PFSK-1 (cell line): ENCODE measurements around the gene CLEC11A.

Source experiments
- POLR2AphosphoS5 ChIP-seq: IDR thresholded peaks from 2 replicates; pipeline ENCODE4 v1.6.1; 2012; ENCODE audit warnings: low read depth, mild to moderate bottlenecking, control low read depth, low read length, moderate library complexity
- REST ChIP-seq, 2 experiments: IDR thresholded peaks; 2 replicates each; pipeline versions ENCODE4 v1.6.1 to v1.8.0; 2011 to 2012; ENCODE audit warnings: low read depth in 2 of 2, low read length in 2 of 2, control low read depth in 1 of 2, inconsistent platforms in 1 of 2, mild to moderate bottlenecking in 1 of 2, moderate library complexity in 1 of 2; ENCODE audit not compliant: insufficient read depth in 1 of 2
- SIN3A ChIP-seq: IDR thresholded peaks from 2 replicates; pipeline ENCODE4 v1.6.1; 2012; ENCODE audit warnings: mild to moderate bottlenecking, low read length, moderate library complexity, borderline replicate concordance; ENCODE audit not compliant: insufficient read depth
- TAF1 ChIP-seq: IDR thresholded peaks from 2 replicates; pipeline ENCODE4 v1.6.1; 2012; ENCODE audit warnings: low read length, control low read depth, borderline replicate concordance; ENCODE audit not compliant: insufficient read depth

- TF ChIP-seq POLR2AphosphoS5 (no peak), TAF1 (no peak), REST (IDR thresholded peaks at IDR 0.05; ENCODE audit: insufficient read depth in 1 of 2, low read depth in 2 of 2, low read length in 2 of 2) (no peak), SIN3A (no peak)
Observed at GRCh38 chr19:50717026-50717723, 6.0 kb upstream of the CLEC11A start.
